HEK293 (cell line): Measurements from ENCODE around the gene ABHD15.

Experiments
- CTCF ChIA-PET: fragments of 350-600 bp; formaldehyde crosslinking; extraction: SDS; loops from one replicate; lab custom pipeline; 2021; ENCODE audit warnings: antibody characterized with exemption; lab: Yijun Ruan, JAX
- POLR2A ChIA-PET: fragments of 300-600 bp; formaldehyde crosslinking; extraction: SDS; loops from one replicate; lab custom pipeline; 2020; ENCODE audit warnings: antibody characterized with exemption, inconsistent platforms; lab: Yijun Ruan, JAX
- H3K27ac ChIP-seq: fragments of 200-500 bp; sonication (Bioruptor generic); 2 replicates; pipeline ENCODE4 v1.5.1; 2014; ENCODE audit warnings: low read depth, low read length, control low read depth, inconsistent platforms; ENCODE audit errors: extremely low read depth
- H3K36me3 ChIP-seq, 2 experiments: fragments of 200-500 bp in 1 of 2; sonication (Bioruptor generic) in 1 of 2; 1 replicate in 1 of 2; 2 replicates in 1 of 2; pipeline ENCODE4 v1.5.1; 2014 to 2017; ENCODE audit warnings: inconsistent platforms in 2 of 2, low read length in 2 of 2; ENCODE audit not compliant: control insufficient read depth in 2 of 2, insufficient read depth in 1 of 2
- H3K4me1 ChIP-seq: fragments of 200-500 bp; sonication (Bioruptor generic); 2 replicates; pipeline ENCODE4 v1.5.1; 2014; ENCODE audit warnings: mild to moderate bottlenecking, low read length, inconsistent platforms; ENCODE audit not compliant: control insufficient read depth, insufficient read depth
- H3K4me3 ChIP-seq: 2 replicates; pipeline ENCODE4 v1.5.1; 2011; ENCODE audit warnings: low read depth, mild to moderate bottlenecking, control low read depth, low read length, moderate library complexity
- H3K9me3 ChIP-seq: fragments of 200-500 bp; sonication (Bioruptor generic); 2 replicates; pipeline ENCODE4 v1.5.1; 2014; ENCODE audit warnings: low read depth, low read length, inconsistent platforms; ENCODE audit not compliant: control insufficient read depth, insufficient read depth
- EGR2 ChIP-seq: fragments of 450-650 bp; formaldehyde crosslinking; IDR thresholded peaks from 2 replicates; pipeline ENCODE4 v1.5.1; 2016; ENCODE audit warnings: low read depth, missing biosample characterization, missing genetic modification characterization
- HOXD13 ChIP-seq: sonication (generic); formaldehyde crosslinking; IDR thresholded peaks from 2 replicates; pipeline ENCODE4 v1.8.0; 2022; ENCODE audit warnings: missing genetic modification reagents, borderline replicate concordance
- PBX3 ChIP-seq: sonication (generic); formaldehyde crosslinking; IDR thresholded peaks from 2 replicates; pipeline ENCODE4 v1.8.1; 2022; ENCODE audit warnings: mild to moderate bottlenecking, moderate library complexity, missing genetic modification reagents
- PRDM10 ChIP-seq: fragments of 450-650 bp; formaldehyde crosslinking; IDR thresholded peaks from 2 replicates; pipeline ENCODE4 v1.5.1; 2016; ENCODE audit warnings: missing biosample characterization, missing genetic modification characterization
- PRDM4 ChIP-seq: fragments of 450-650 bp; formaldehyde crosslinking; IDR thresholded peaks from 2 replicates; pipeline ENCODE4 v1.5.1; 2017; ENCODE audit warnings: missing biosample characterization, missing genetic modification characterization
- SCRT2 ChIP-seq: fragments of 450-650 bp; formaldehyde crosslinking; IDR thresholded peaks from 2 replicates; pipeline ENCODE4 v1.5.1; 2016; ENCODE audit warnings: missing biosample characterization, missing genetic modification characterization
- ZNF16 ChIP-seq: fragments of 450-650 bp; formaldehyde crosslinking; IDR thresholded peaks from 2 replicates; pipeline ENCODE4 v1.5.1; 2016; ENCODE audit warnings: low read depth, missing biosample characterization, missing genetic modification characterization
- ZNF211 ChIP-seq: fragments of 450-650 bp; formaldehyde crosslinking; IDR thresholded peaks from 2 replicates; pipeline ENCODE4 v1.5.1; 2016; ENCODE audit warnings: low read depth, missing biosample characterization, missing genetic modification characterization
- ZNF404 ChIP-seq: fragments of 450-650 bp; formaldehyde crosslinking; IDR thresholded peaks from 2 replicates; pipeline ENCODE4 v1.5.1; 2017; ENCODE audit warnings: missing biosample characterization, missing genetic modification characterization
- ZNF624 ChIP-seq: fragments of 450-650 bp; formaldehyde crosslinking; IDR thresholded peaks from 2 replicates; pipeline ENCODE4 v1.5.1; 2017; ENCODE audit warnings: missing biosample characterization, missing genetic modification characterization
- ZNF670 ChIP-seq: fragments of 450-650 bp; formaldehyde crosslinking; IDR thresholded peaks from 2 replicates; pipeline ENCODE4 v1.5.1; 2016; ENCODE audit warnings: missing biosample characterization, missing genetic modification characterization, low read depth
- ZNF791 ChIP-seq: fragments of 450-650 bp; formaldehyde crosslinking; IDR thresholded peaks from 2 replicates; pipeline ENCODE4 v1.5.1; 2016; ENCODE audit warnings: missing biosample characterization, missing genetic modification characterization
- TF ChIP-seq, protein P1 (sequence below): fragments of 450-650 bp; formaldehyde crosslinking; IDR thresholded peaks from 2 replicates; pipeline ENCODE4 v1.5.1; 2016; ENCODE audit warnings: missing biosample characterization, missing genetic modification characterization, borderline replicate concordance
- TF ChIP-seq, protein P2 (sequence below): fragments of 450-650 bp; formaldehyde crosslinking; IDR thresholded peaks from 2 replicates; pipeline ENCODE4 v1.5.1; 2016; ENCODE audit warnings: missing biosample characterization, missing genetic modification characterization
- TF ChIP-seq, protein P3 (sequence below): fragments of 450-650 bp; formaldehyde crosslinking; IDR thresholded peaks from 2 replicates; pipeline ENCODE4 v1.5.1; 2016; ENCODE audit warnings: missing biosample characterization, missing genetic modification characterization
- TF ChIP-seq, protein P4 (sequence below): fragments of 450-650 bp; formaldehyde crosslinking; IDR thresholded peaks from 2 replicates; pipeline ENCODE4 v1.5.1; 2016; ENCODE audit warnings: missing biosample characterization, missing genetic modification characterization, borderline replicate concordance

ABHD15 gene

GRCh38 chr17:29579866-29580771, 13.3 kb upstream of the ABHD15 start:
- Histone ChIP-seq H3K27ac (no peak overlapping the region), H3K4me3 (no peak overlapping the region), H3K4me1 (no peaks in the 10 kb centered on the region), H3K36me3 (peaks cover 11 to 92% of the 10 kb centered on the region in 2 experiments; a peak in 2 of 3 replicates), H3K9me3 (no peaks in the 10 kb centered on the region)
- POLR2A ChIA-PET: interaction anchor here (1.2 to 2.0 kb wide), 2 partner anchors 12 to 14 kb away, joined by 4 to 14 read pairs; no protein-coding TSS in a partner anchor
- CTCF ChIA-PET: interaction anchor here (0.5 to 5.9 kb wide), 17 partner anchors 11 to 759 kb away, joined by 3 to 74 read pairs (median 4); partner anchors contain the start of genes ANKRD13B and TP53I13
- TF ChIP-seq ZNF16 (tag by site-specific recombination): no peak
- no peak for TF ChIP-seq ZNF624
- TF ChIP-seq PBX3 (CRISPR knock-in tag): no peak
- no peak for TF ChIP-seq ZNF791 (tag by site-specific recombination)
- TF ChIP-seq, protein P1, sequence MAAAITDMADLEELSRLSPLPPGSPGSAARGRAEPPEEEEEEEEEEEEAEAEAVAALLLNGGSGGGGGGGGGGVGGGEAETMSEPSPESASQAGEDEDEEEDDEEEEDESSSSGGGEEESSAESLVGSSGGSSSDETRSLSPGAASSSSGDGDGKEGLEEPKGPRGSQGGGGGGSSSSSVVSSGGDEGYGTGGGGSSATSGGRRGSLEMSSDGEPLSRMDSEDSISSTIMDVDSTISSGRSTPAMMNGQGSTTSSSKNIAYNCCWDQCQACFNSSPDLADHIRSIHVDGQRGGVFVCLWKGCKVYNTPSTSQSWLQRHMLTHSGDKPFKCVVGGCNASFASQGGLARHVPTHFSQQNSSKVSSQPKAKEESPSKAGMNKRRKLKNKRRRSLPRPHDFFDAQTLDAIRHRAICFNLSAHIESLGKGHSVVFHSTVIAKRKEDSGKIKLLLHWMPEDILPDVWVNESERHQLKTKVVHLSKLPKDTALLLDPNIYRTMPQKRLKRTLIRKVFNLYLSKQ (tag by site-specific recombination): no peak
- TF ChIP-seq PRDM4 (tag by site-specific recombination): no peak
- no peak for TF ChIP-seq ZNF211 (tag by site-specific recombination)
- no peak for TF ChIP-seq ZNF670
- TF ChIP-seq, protein P2, sequence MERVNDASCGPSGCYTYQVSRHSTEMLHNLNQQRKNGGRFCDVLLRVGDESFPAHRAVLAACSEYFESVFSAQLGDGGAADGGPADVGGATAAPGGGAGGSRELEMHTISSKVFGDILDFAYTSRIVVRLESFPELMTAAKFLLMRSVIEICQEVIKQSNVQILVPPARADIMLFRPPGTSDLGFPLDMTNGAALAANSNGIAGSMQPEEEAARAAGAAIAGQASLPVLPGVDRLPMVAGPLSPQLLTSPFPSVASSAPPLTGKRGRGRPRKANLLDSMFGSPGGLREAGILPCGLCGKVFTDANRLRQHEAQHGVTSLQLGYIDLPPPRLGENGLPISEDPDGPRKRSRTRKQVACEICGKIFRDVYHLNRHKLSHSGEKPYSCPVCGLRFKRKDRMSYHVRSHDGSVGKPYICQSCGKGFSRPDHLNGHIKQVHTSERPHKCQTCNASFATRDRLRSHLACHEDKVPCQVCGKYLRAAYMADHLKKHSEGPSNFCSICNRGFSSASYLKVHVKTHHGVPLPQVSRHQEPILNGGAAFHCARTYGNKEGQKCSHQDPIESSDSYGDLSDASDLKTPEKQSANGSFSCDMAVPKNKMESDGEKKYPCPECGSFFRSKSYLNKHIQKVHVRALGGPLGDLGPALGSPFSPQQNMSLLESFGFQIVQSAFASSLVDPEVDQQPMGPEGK (tag by site-specific recombination): peak; percentile 91
- TF ChIP-seq, protein P3, sequence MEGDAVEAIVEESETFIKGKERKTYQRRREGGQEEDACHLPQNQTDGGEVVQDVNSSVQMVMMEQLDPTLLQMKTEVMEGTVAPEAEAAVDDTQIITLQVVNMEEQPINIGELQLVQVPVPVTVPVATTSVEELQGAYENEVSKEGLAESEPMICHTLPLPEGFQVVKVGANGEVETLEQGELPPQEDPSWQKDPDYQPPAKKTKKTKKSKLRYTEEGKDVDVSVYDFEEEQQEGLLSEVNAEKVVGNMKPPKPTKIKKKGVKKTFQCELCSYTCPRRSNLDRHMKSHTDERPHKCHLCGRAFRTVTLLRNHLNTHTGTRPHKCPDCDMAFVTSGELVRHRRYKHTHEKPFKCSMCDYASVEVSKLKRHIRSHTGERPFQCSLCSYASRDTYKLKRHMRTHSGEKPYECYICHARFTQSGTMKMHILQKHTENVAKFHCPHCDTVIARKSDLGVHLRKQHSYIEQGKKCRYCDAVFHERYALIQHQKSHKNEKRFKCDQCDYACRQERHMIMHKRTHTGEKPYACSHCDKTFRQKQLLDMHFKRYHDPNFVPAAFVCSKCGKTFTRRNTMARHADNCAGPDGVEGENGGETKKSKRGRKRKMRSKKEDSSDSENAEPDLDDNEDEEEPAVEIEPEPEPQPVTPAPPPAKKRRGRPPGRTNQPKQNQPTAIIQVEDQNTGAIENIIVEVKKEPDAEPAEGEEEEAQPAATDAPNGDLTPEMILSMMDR (tag by site-specific recombination): peak; percentile 97
- no peak for TF ChIP-seq SCRT2 (tag by site-specific recombination)
- no peak for TF ChIP-seq HOXD13 (CRISPR knock-in tag)
- peak; percentile 28; the same call in 1 of the 2 replicates for TF ChIP-seq EGR2 (tag by site-specific recombination)
- TF ChIP-seq PRDM10 (tag by site-specific recombination): no peak
- no peak for TF ChIP-seq ZNF404 (tag by site-specific recombination)
- TF ChIP-seq, protein P4, sequence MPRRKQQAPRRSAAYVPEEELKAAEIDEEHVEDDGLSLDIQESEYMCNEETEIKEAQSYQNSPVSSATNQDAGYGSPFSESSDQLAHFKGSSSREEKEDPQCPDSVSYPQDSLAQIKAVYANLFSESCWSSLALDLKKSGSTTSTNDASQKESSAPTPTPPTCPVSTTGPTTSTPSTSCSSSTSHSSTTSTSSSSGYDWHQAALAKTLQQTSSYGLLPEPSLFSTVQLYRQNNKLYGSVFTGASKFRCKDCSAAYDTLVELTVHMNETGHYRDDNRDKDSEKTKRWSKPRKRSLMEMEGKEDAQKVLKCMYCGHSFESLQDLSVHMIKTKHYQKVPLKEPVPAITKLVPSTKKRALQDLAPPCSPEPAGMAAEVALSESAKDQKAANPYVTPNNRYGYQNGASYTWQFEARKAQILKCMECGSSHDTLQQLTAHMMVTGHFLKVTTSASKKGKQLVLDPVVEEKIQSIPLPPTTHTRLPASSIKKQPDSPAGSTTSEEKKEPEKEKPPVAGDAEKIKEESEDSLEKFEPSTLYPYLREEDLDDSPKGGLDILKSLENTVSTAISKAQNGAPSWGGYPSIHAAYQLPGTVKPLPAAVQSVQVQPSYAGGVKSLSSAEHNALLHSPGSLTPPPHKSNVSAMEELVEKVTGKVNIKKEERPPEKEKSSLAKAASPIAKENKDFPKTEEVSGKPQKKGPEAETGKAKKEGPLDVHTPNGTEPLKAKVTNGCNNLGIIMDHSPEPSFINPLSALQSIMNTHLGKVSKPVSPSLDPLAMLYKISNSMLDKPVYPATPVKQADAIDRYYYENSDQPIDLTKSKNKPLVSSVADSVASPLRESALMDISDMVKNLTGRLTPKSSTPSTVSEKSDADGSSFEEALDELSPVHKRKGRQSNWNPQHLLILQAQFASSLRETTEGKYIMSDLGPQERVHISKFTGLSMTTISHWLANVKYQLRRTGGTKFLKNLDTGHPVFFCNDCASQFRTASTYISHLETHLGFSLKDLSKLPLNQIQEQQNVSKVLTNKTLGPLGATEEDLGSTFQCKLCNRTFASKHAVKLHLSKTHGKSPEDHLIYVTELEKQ (tag by site-specific recombination): 0 out of 2 replicates have a peak, but pooled peaks have one; percentile 37
